Ovary (tissue), 3 donors: ENCODE measurements around the gene KCNV2.

Experiments used
- EP300 ChIP-seq: sonication (generic); formaldehyde crosslinking; IDR thresholded peaks from one replicate; pipeline ENCODE4 v1.6.1; 2017; ENCODE audit warnings: antibody characterized with exemption
- POLR2A ChIP-seq: fragments of 450-650 bp; IDR thresholded peaks from one replicate; pipeline ENCODE4 v1.6.1; 2017; ENCODE audit warnings: antibody characterized with exemption, mild to moderate bottlenecking, moderate library complexity
- TF ChIP-seq, protein P1 (sequence below), 3 donors: fragments of 450-650 bp in 2 of 3; fragments of 200-600 bp in 1 of 3; IDR thresholded peaks; one replicate each; pipeline versions ENCODE4 v1.5.1 to v1.8.0; 2016 to 2022; ENCODE audit warnings: antibody characterized with exemption in 3 of 3, mild to moderate bottlenecking in 1 of 3
- donor health status: DM: no; HTN: no; CAD: no.

GRCh38 chr9:2688636-2689035, 28.7 kb upstream of the KCNV2 start:
- TF ChIP-seq, protein P1, sequence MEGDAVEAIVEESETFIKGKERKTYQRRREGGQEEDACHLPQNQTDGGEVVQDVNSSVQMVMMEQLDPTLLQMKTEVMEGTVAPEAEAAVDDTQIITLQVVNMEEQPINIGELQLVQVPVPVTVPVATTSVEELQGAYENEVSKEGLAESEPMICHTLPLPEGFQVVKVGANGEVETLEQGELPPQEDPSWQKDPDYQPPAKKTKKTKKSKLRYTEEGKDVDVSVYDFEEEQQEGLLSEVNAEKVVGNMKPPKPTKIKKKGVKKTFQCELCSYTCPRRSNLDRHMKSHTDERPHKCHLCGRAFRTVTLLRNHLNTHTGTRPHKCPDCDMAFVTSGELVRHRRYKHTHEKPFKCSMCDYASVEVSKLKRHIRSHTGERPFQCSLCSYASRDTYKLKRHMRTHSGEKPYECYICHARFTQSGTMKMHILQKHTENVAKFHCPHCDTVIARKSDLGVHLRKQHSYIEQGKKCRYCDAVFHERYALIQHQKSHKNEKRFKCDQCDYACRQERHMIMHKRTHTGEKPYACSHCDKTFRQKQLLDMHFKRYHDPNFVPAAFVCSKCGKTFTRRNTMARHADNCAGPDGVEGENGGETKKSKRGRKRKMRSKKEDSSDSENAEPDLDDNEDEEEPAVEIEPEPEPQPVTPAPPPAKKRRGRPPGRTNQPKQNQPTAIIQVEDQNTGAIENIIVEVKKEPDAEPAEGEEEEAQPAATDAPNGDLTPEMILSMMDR (IDR thresholded peaks at IDR 0.05): no peak
- TF ChIP-seq POLR2A (no peak), EP300 (no peak)
